CD4-positive, alpha-beta T cell (primary cell): ENCODE results near the gene DPEP2NB. TPM values are rescaled to one million over a fixed set of nuclear protein-coding genes. Genes with fewer than 3 reads are reported as not detected.

Experiments used
- ATAC-seq: fragments of 200-7000 bp; cut with Tn5 transposase; one replicate; pipeline ENCODE4 v1.10.0; 2022; ENCODE audit warnings: mild to moderate bottlenecking; ENCODE audit not compliant: poor library complexity
- CTCF ChIA-PET: fragments of 350-600 bp; sonication (Branson Sonifier 250); formaldehyde crosslinking; loops from one replicate; lab custom pipeline; 2021; ENCODE audit warnings: antibody characterized with exemption, inconsistent platforms; lab: Charles Lee
- POLR2A ChIA-PET: fragments of 350-600 bp; sonication (Branson Sonifier 250); formaldehyde crosslinking; loops from one replicate; lab custom pipeline; 2021; ENCODE audit warnings: antibody characterized with exemption, inconsistent platforms; lab: Charles Lee
- DNase-seq, 14 experiments: peaks; one replicate each; pipeline ENCODE4 v3.0.0-alpha.2; 2013 to 2020; ENCODE audit warnings: mixed read lengths in 2 of 14
- H3K27ac ChIP-seq, 2 donors: one replicate each; pipeline versions ENCODE4 v1.5.1 to v1.7.0; 2013; ENCODE audit warnings: low read length in 2 of 2, low read depth in 1 of 2, mild to moderate bottlenecking in 1 of 2
- H3K27me3 ChIP-seq, 2 experiments: 1 replicate in 1 of 2; 2 replicates in 1 of 2; pipeline versions ENCODE4 v1.6.1 to v1.7.0; 2013; ENCODE audit warnings: low read length in 2 of 2, control low read depth in 1 of 2, mild to moderate bottlenecking in 1 of 2, moderate library complexity in 1 of 2; ENCODE audit not compliant: insufficient read depth in 2 of 2, control insufficient read depth in 1 of 2
- H3K36me3 ChIP-seq: one replicate; pipeline ENCODE4 v1.6.1; 2013; ENCODE audit warnings: low read length, control low read depth; ENCODE audit not compliant: insufficient read depth
- H3K4me1 ChIP-seq: one replicate; pipeline ENCODE4 v1.6.1; 2013; ENCODE audit warnings: low read length, control low read depth; ENCODE audit not compliant: insufficient read depth
- H3K4me3 ChIP-seq: one replicate; pipeline ENCODE4 v1.5.1; 2013; ENCODE audit warnings: mild to moderate bottlenecking, low read length, moderate library complexity
- H3K9me3 ChIP-seq, 2 experiments: 1 replicate in 1 of 2; 2 replicates in 1 of 2; pipeline versions ENCODE4 v1.6.1 to v1.7.0; 2013; ENCODE audit warnings: low read length in 2 of 2, mild to moderate bottlenecking in 2 of 2, control low read depth in 1 of 2, moderate library complexity in 1 of 2; ENCODE audit not compliant: control insufficient read depth in 1 of 2, insufficient read depth in 1 of 2
- H3K27ac Mint-ChIP-seq: one replicate; pipeline ENCODE4 v1.8.0; 2020; ENCODE audit warnings: mixed read lengths
- H3K27me3 Mint-ChIP-seq: one replicate; pipeline ENCODE4 v1.8.0; 2021; ENCODE audit warnings: mixed read lengths
- H3K36me3 Mint-ChIP-seq: one replicate; pipeline ENCODE4 v1.8.0; 2021; ENCODE audit warnings: low read depth, mixed read lengths
- H3K4me1 Mint-ChIP-seq: one replicate; pipeline ENCODE4 v1.8.0; 2021; ENCODE audit warnings: low read depth, mixed read lengths
- H3K4me3 Mint-ChIP-seq: one replicate; pipeline ENCODE4 v1.8.0; 2020; ENCODE audit warnings: mild to moderate bottlenecking, mixed read lengths
- H3K9me3 Mint-ChIP-seq: one replicate; pipeline ENCODE4 v1.8.0; 2020; ENCODE audit warnings: mixed read lengths
- intact Hi-C, 2 experiments: fragments of 100-400 bp; cut with DNase I in 1 of 2; cut with micrococcal nuclease in 1 of 2; formaldehyde crosslinking; loops; one replicate each; pipeline versions ENCODE4 v1.15.1 to v1.9.0; 2023 to 2025; cut with DNase I, micrococcal nuclease
- total RNA-seq, 174 experiments: library from RNA in 2 of 174; stranded (reverse) in 2 of 174; gene quantifications; one replicate each; pipeline ENCODE4 v1.2.3 and lab custom pipeline; 2021 to 2026
- TF ChIP-seq, protein P1 (sequence below): fragments of 200-600 bp; IDR thresholded peaks from one replicate; pipeline ENCODE4 v1.8.0; 2022; ENCODE audit warnings: antibody characterized with exemption, mild to moderate bottlenecking

DPEP2NB gene
- total RNA-seq, 2 experiments from 2014 or later = not detected

DNA sequence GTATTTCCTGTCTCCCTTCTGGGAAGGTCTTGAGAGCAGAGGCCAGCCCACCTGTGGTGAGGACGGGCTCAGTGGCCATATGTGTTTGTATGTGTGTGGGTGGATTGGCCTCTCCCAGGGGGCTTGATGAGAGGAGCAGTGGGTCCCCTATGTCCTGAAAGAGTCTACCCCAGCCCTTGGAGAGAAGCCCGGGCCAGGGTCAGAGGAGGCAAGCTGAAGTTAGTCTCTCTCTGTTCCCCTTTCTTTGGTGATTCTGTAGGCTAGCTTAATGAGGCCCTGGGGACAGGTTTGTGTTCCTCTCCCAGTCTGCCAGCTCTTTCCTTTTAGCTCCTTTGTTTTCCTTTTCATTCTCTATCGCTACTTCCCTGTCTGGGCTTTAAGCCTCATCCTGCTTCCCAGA lies 45.7 kb upstream of the DPEP2NB start:
- H3K27ac Mint-ChIP-seq = peak overlapping the region; percentile 50
- Histone ChIP-seq H3K27me3 (no peaks in the 10 kb centered on the region), H3K9me3 (no peaks in the 10 kb centered on the region), H3K27ac (no peak overlapping the region), H3K4me1 (peaks cover 71% of the 10 kb centered on the region), H3K4me3 (no peak overlapping the region), H3K36me3 (peaks cover 5% of the 10 kb centered on the region)
- H3K36me3 Mint-ChIP-seq = peaks cover 44% of the 10 kb centered on the region
- H3K27me3 Mint-ChIP-seq = no peaks in the 10 kb centered on the region
- DNase-seq (no peak), ATAC-seq (no peak)
- CTCF ChIA-PET = interaction anchor here (1.2 to 1.4 kb wide), 2 partner anchors 13 to 177 kb away, joined by 3 to 5 read pairs; no protein-coding TSS in a partner anchor
- no peaks in the 10 kb centered on the region for H3K9me3 Mint-ChIP-seq
- intact Hi-C loops = no loop called here
- H3K4me1 Mint-ChIP-seq = peaks cover 66% of the 10 kb centered on the region
- TF ChIP-seq, protein P1, sequence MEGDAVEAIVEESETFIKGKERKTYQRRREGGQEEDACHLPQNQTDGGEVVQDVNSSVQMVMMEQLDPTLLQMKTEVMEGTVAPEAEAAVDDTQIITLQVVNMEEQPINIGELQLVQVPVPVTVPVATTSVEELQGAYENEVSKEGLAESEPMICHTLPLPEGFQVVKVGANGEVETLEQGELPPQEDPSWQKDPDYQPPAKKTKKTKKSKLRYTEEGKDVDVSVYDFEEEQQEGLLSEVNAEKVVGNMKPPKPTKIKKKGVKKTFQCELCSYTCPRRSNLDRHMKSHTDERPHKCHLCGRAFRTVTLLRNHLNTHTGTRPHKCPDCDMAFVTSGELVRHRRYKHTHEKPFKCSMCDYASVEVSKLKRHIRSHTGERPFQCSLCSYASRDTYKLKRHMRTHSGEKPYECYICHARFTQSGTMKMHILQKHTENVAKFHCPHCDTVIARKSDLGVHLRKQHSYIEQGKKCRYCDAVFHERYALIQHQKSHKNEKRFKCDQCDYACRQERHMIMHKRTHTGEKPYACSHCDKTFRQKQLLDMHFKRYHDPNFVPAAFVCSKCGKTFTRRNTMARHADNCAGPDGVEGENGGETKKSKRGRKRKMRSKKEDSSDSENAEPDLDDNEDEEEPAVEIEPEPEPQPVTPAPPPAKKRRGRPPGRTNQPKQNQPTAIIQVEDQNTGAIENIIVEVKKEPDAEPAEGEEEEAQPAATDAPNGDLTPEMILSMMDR = no peak
- no peak overlapping the region for H3K4me3 Mint-ChIP-seq
- POLR2A ChIA-PET = interaction anchor here (0.8 to 3.2 kb wide), 3 partner anchors 19 to 60 kb away, joined by 3 to 10 read pairs (median 3); partner anchors contain the start of gene NFATC3

- intact Hi-C loops = no loop called here
- Histone ChIP-seq H3K27ac (no peak overlapping the region), H3K4me1 (peaks cover 55% of the 10 kb centered on the region), H3K9me3 (no peaks in the 10 kb centered on the region), H3K36me3 (peaks cover 9% of the 10 kb centered on the region), H3K4me3 (no peak overlapping the region), H3K27me3 (no peaks in the 10 kb centered on the region)
- peaks cover 55% of the 10 kb centered on the region for H3K4me1 Mint-ChIP-seq
- H3K36me3 Mint-ChIP-seq = peaks cover 58% of the 10 kb centered on the region
- no peak overlapping the region for H3K4me3 Mint-ChIP-seq
- TF ChIP-seq, protein P1 = no peak
- H3K27ac Mint-ChIP-seq = peak overlapping the region; percentile 48
- CTCF ChIA-PET = no interaction called here
- POLR2A ChIA-PET = no interaction called here
- no peaks in the 10 kb centered on the region for H3K9me3 Mint-ChIP-seq
- DNase-seq (no peak), ATAC-seq (no peak)
- no peaks in the 10 kb centered on the region for H3K27me3 Mint-ChIP-seq
These were observed 44.1 kb upstream of the DPEP2NB start for GRCh38 chr16:68059804-68060203.

DNA sequence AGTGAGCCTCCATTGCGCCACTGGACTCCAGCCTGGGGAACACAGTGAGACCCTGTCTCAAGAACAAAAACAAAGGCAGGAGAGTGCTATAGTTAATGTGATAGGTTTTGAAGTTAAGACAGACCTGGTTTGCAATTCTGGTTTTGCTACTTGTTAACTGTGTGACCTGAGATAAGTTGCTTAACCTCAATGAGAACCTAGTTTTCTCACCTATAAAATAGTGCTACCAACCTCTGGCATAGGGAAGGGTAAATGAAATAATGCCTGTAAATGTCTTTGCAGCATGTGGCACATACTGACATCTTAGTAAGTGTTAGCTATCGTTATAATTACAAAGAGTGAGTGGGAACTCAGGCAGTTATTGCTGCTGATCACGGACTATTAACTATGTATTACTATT lies 39.7 kb upstream of the DPEP2NB start:
- Mint-ChIP-seq H3K9me3 (no peaks in the 10 kb centered on the region), H3K36me3 (peaks cover 81% of the 10 kb centered on the region), H3K27me3 (no peaks in the 10 kb centered on the region), H3K4me1 (peaks cover 18% of the 10 kb centered on the region), H3K4me3 (no peak overlapping the region), H3K27ac (no peak overlapping the region)
- POLR2A ChIA-PET = no interaction called here
- CTCF ChIA-PET = interaction anchor here (0.6 to 1.9 kb wide), 2 partner anchors 15 to 83 kb away, joined by 3 to 6 read pairs; no protein-coding TSS in a partner anchor
- intact Hi-C loops = no loop called here
- no peak overlapping the region for H3K27ac ChIP-seq
- DNase-seq = no peak
- H3K4me1 ChIP-seq = peaks cover 12% of the 10 kb centered on the region
- H3K27me3 ChIP-seq = no peaks in the 10 kb centered on the region
- peaks cover 22% of the 10 kb centered on the region for H3K36me3 ChIP-seq
- no peaks in the 10 kb centered on the region for H3K9me3 ChIP-seq
- no peak overlapping the region for H3K4me3 ChIP-seq
- ATAC-seq = no peak
- TF ChIP-seq, protein P1 = no peak
